Kidney (tissue), 14 donors: ENCODE measurements around the gene RAD51B. TPM values are rescaled to one million over a fixed set of nuclear protein-coding genes. Genes with fewer than 3 reads are reported as not detected.

ENCODE experiments used
- DNase-seq, 5 donors: peaks; one replicate each; pipeline ENCODE4 v3.0.0-alpha.2; 2013 to 2020
- FAIRE-seq: peaks from 2 replicates; lab custom pipeline; 2012; peaks lifted over from hg19 to GRCh38; lab: Jason Lieb, UNC
- H3K27ac ChIP-seq, 2 donors: one replicate each; pipeline ENCODE4 v1.7.0; 2013; ENCODE audit warnings: low read depth in 2 of 2, low read length in 2 of 2, inconsistent platforms in 1 of 2
- H3K27me3 ChIP-seq: one replicate; pipeline ENCODE4 v1.7.1; 2013; ENCODE audit warnings: low read length, inconsistent platforms; ENCODE audit not compliant: control insufficient read depth, insufficient read depth
- H3K36me3 ChIP-seq, 3 donors: one replicate each; pipeline versions ENCODE4 v1.7.0 to v1.7.1; 2013; ENCODE audit warnings: low read length in 3 of 3, control low read depth in 1 of 3, inconsistent platforms in 1 of 3; ENCODE audit not compliant: insufficient read depth in 3 of 3, control insufficient read depth in 2 of 3
- H3K4me1 ChIP-seq, 3 donors: one replicate each; pipeline versions ENCODE4 v1.7.0 to v1.7.1; 2013; ENCODE audit warnings: low read length in 3 of 3, inconsistent platforms in 1 of 3, low read depth in 1 of 3; ENCODE audit not compliant: control insufficient read depth in 2 of 3, insufficient read depth in 2 of 3
- H3K4me3 ChIP-seq, 3 donors: one replicate each; pipeline versions ENCODE4 v1.7.0 to v1.8.1; 2013; ENCODE audit warnings: low read length in 3 of 3, control low read depth in 1 of 3, inconsistent platforms in 1 of 3
- H3K9ac ChIP-seq, 3 donors: one replicate each; pipeline versions ENCODE4 v1.7.0 to v1.7.1; 2013; ENCODE audit warnings: low read length in 3 of 3, control low read depth in 1 of 3, inconsistent platforms in 1 of 3
- H3K9me3 ChIP-seq, 3 donors: one replicate each; pipeline versions ENCODE4 v1.7.0 to v1.7.1; 2013; ENCODE audit warnings: low read length in 3 of 3, control low read depth in 1 of 3, inconsistent platforms in 1 of 3; ENCODE audit not compliant: control insufficient read depth in 2 of 3, insufficient read depth in 1 of 3
- intact Hi-C: fragments of 100-400 bp; cut with DNase I; formaldehyde crosslinking; loops from one replicate; pipeline ENCODE4 v1.11.1; 2022
- polyA plus RNA-seq: library from polyadenylated mRNA; stranded (reverse); fragments of 350-450 nt; fragmentation: Illumina TruSeq; extraction: RNeasy Lipid Tissue Mini Kit (QIAGEN cat#74804); gene quantifications from one replicate; pipeline ENCODE4 v1.2.3, GENCODE V29; 2014; ENCODE audit warnings: low read depth, low replicate concordance; ENCODE audit not compliant: insufficient read depth
- total RNA-seq: library from RNA; stranded (reverse); fragmentation: NEBNext Ultra II Directional; extraction: Animal tissue kit (Norgen Biotek cat#: 25700); gene quantifications from one replicate; pipeline ENCODE4 v1.2.1, GENCODE V29; 2021
- TF ChIP-seq, protein P1 (sequence below): IDR thresholded peaks from 3 replicates; pipeline ENCODE4 v1.5.1; 2012; ENCODE audit warnings: mild to moderate bottlenecking, moderate library complexity, borderline replicate concordance; ENCODE audit not compliant: insufficient read depth; ENCODE audit errors: extremely low read depth
- donor health status: control.
- donor health status: control.
- donor health status: control.
- donor health status: control.
- donor health status: control.
- donor health status: DM: yes; HTN: yes; CAD: no.
- donor health status: Normal renal cell carcinoma (clear cell type).

Gene RAD51B
- total and polyA plus RNA-seq, 2 donors from 2014 or later, result 6.9 to 18.0 TPM

- no peaks in the 10 kb centered on the region for H3K36me3 ChIP-seq
- no peak overlapping the region for H3K27ac ChIP-seq
- peaks cover 3 to 9% (median 6%) of the 10 kb centered on the region in 3 donors for H3K4me1 ChIP-seq
- peak in 3 of 5 donors; percentile 43 to 51 (median 50) for DNase-seq
- FAIRE-seq, result no peak
- H3K9ac ChIP-seq, result peak overlapping the region; percentile 50 to 98 (median 57)
- H3K4me3 ChIP-seq, result peak overlapping the region; percentile 92 to 99 (median 97)
- intact Hi-C loops, result no loop called here
- H3K27me3 ChIP-seq, result no peaks in the 10 kb centered on the region
- H3K9me3 ChIP-seq, result no peaks in the 10 kb centered on the region
- TF ChIP-seq, protein P1, sequence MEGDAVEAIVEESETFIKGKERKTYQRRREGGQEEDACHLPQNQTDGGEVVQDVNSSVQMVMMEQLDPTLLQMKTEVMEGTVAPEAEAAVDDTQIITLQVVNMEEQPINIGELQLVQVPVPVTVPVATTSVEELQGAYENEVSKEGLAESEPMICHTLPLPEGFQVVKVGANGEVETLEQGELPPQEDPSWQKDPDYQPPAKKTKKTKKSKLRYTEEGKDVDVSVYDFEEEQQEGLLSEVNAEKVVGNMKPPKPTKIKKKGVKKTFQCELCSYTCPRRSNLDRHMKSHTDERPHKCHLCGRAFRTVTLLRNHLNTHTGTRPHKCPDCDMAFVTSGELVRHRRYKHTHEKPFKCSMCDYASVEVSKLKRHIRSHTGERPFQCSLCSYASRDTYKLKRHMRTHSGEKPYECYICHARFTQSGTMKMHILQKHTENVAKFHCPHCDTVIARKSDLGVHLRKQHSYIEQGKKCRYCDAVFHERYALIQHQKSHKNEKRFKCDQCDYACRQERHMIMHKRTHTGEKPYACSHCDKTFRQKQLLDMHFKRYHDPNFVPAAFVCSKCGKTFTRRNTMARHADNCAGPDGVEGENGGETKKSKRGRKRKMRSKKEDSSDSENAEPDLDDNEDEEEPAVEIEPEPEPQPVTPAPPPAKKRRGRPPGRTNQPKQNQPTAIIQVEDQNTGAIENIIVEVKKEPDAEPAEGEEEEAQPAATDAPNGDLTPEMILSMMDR, result no peak
These were observed 921 bp downstream of the RAD51B start for GRCh38 chr14:67820428-67820971.

GRCh38 chr14:67821121-67821520, 1.5 kb downstream of the RAD51B start:
- intact Hi-C loops, result no loop called here
- Histone ChIP-seq H3K9me3 (no peaks in the 10 kb centered on the region), H3K27ac (no peak overlapping the region), H3K4me1 (peaks cover 0 to 4% (median 2%) of the 10 kb centered on the region in 3 donors), H3K27me3 (no peaks in the 10 kb centered on the region), H3K4me3 (no peak overlapping the region), H3K9ac (no peak overlapping the region), H3K36me3 (no peaks in the 10 kb centered on the region)
- DNase-seq (no peak), FAIRE-seq (no peak)
- TF ChIP-seq, protein P1, result no peak

DNA sequence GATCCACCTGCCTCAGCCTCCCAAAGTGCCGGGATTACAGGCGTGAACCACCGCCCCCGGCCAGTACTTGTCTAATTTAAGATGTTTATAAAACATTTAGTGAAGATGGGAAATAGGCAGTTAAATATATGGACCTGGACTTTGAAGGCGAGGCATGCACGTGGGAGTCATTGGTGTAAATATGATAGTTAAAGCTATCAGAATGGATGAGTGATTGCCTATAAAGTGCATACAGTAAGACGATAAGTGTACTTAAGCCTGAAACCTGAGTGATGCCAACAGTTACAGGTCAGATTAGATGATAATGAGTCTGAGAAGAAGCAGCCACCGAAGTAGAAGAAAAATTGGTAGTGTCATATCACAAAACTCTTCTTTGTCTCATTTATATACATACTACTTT, 11.5 kb downstream of the RAD51B start:
- H3K36me3 ChIP-seq, result no peaks in the 10 kb centered on the region
- no peaks in the 10 kb centered on the region for H3K4me1 ChIP-seq
- intact Hi-C loops, result no loop called here
- no peak overlapping the region for H3K4me3 ChIP-seq
- DNase-seq (no peak), FAIRE-seq (no peak)
- TF ChIP-seq, protein P1, result no peak
- no peak overlapping the region for H3K9ac ChIP-seq
- peaks cover 0 to 3% (median 0%) of the 10 kb centered on the region in 3 donors for H3K9me3 ChIP-seq
- no peak overlapping the region for H3K27ac ChIP-seq
- H3K27me3 ChIP-seq, result no peaks in the 10 kb centered on the region

DNA sequence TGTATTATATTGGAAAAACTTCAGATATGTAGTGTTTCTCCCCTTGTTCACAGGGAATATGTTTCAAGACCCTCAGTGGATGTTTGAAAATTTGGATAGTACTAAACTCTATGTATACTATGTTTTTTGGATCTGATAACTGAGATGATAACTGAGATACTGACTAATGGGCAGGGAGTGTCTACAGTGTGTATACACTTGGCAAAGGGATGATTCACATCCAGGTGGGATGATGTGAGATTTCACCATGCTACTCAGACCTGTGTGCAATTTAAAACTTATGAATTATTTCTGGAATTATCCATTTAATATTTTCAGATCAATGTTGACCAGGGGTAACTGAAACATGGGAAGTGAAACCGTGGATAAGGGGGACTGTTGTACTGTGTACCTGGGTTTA, 13.8 kb downstream of the RAD51B start:
- intact Hi-C loops, result no loop called here
- FAIRE-seq (no peak), DNase-seq (no peak)
- no peaks in the 10 kb centered on the region for H3K36me3 ChIP-seq
- no peak overlapping the region for H3K4me3 ChIP-seq
- no peaks in the 10 kb centered on the region for H3K4me1 ChIP-seq
- no peaks in the 10 kb centered on the region for H3K27me3 ChIP-seq
- H3K9me3 ChIP-seq, result peaks cover 0 to 3% (median 0%) of the 10 kb centered on the region in 3 donors
- no peak overlapping the region for H3K9ac ChIP-seq
- TF ChIP-seq, protein P1, result no peak
- H3K27ac ChIP-seq, result no peak overlapping the region
